GM19468 (cell line): ENCODE measurements around the gene GRIK2.

Experiments used
- ATAC-seq: cut with Tn5 transposase; IDR thresholded peaks from one replicate; pipeline ENCODE4 v1.9.1; 2021; ENCODE audit warnings: mild to moderate bottlenecking, moderate library complexity, moderate number of reproducible peaks; ENCODE audit not compliant: unreplicated experiment; ENCODE audit errors: extremely low read depth

GRIK2 gene

GRCh38 chr6:101451981-101452380, 58.5 kb downstream of the GRIK2 start:
- no peak for ATAC-seq

GRCh38 chr6:101453221-101453620, 59.7 kb downstream of the GRIK2 start:
- no peak for ATAC-seq

DNA sequence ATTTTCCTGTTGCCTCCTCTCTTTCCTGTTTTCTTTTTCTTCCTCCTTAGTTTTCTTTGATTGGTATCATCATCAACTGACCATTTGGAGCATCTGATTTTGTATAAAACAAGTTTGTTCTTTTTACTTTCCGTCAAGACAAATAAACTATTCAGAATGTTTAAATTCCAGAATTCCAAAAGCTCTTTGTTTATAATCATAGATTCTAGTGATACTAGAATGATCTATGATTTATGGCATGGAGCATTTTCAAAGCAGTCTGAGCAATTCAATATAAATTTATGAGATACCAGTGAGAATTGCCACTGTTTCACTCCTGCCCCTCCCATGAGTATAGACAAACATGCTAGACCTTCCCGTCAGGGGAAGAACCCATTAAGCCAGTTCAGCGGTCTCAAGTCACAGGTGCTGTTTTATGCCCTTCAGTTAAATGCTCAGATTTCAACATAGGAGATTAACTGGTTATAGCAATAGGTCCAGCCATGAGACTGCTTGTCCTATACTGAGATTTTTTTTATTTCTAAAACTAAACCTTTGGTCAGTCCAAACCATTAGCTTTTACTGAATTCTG, 60.7 kb downstream of the GRIK2 start:
- no peak for ATAC-seq

DNA sequence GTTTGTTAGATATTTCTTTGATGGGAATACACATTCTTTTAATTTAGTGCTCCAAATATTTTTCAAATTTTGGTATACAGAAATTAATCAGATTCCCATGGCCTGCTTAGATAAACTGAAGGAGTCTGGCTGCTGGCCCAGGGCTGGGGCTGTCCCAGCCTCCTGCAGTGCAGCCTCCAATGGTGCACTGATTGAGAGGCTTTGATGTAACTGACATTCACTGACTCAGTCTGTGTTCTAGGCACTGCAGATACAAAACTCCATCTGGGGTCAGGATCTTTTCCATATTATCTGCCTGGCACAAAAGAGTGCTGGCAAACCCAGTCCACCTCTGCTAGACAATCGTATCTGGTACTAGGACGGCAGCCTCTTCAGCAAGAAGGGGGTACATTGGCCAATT, 64.8 kb downstream of the GRIK2 start:
- ATAC-seq, result no peak

- ATAC-seq, result no peak
These were observed 65.3 kb downstream of the GRIK2 start for GRCh38 chr6:101458826-101459225.

DNA sequence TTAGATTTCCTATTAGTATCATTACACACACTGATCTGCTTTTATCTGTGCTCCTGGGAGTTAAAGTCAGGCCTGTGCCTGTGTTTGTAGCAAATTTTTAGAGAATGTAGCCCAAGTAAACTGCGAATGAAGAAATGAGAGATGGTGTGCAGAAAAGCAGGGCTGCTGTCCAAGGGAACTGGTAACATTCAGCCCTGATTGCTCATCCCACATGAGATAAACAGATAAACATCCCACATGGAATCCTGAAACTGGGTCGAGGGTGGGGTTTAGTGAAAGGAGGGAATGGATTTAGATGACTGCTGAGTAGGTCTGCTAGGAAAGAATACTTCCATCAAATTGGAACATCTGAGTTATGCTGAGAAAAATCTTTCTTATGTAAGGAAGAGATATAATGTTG, 69.1 kb downstream of the GRIK2 start:
- ATAC-seq, result no peak

GRCh38 chr6:101465863-101466262, 72.4 kb downstream of the GRIK2 start:
- ATAC-seq, result no peak

GRCh38 chr6:101477436-101477835, 83.9 kb downstream of the GRIK2 start:
- no peak for ATAC-seq

DNA sequence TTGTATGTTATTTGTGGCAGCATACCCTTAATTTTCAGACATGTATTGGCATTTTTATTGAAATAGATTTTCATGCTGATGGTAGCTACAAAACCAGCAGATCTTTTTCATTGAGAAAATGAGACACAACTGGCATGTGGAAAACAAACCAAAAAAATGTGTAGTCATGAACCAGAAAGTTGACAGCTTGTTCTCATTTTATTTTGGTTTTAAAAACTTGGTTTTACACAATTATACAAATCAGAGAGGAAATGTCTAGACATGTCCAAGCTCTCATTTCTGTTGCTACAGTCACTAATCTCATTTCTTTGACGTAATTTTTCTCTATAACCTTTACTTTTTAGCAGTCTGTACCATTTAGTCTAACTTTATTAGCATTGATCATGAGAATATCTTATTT, 85.4 kb downstream of the GRIK2 start:
- ATAC-seq, result no peak

DNA sequence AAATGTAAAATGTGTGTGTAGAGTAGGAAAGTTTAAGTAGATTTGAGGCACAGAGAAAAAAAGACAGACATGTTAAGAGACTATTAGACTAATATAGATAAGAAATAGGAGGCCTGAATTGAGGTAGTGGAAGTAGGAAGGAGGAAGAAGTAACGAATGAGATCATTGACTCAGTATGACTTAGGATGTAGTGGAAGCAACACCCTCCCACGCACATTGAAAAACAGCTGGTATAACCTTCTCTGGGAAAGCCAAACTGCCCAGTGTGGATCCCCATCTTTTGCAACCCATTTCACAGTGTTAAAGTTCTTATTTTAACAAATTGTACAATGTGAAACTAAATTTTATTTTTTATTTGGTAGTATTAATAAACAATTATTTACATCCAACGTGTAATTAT, 89.1 kb downstream of the GRIK2 start:
- ATAC-seq, result no peak

DNA sequence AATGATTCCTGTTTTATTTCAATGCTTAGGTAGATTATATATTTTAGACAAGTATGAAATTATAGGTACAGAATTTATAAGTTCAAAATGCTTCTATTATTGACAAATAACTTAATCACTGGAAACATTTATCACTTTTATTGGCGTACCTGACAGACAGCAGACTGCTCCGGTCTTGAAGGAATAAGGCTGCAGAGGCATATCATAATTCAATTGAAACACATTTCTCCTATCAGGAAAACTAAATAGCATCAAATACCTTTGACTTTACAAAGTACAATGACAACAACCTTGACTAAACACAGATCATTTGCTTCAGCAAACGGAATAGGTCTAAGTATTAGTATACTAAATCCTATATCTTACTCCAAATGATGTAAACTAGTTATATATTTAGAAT, 91.3 kb downstream of the GRIK2 start:
- no peak for ATAC-seq

- no peak for ATAC-seq
These were observed 92.6 kb downstream of the GRIK2 start for GRCh38 chr6:101486124-101486523.

DNA sequence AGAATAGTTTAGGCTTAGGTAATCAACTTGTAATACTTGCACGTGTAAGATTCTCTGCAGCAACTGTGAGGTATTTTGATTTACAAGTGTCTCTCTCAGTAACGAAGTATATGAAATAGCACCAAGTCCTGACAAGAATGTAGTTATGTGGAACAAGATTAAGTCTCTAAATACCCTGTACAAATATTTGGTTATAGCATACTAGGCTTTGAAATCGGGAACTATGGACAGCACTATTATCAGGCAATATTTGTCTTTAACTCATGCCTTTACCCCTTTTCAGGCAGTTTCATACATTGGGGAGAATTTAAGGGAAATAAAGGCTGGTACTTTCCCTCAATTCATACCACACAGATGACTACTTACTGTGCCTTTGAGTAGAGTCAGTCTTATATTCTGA, 93.2 kb downstream of the GRIK2 start:
- no peak for ATAC-seq

DNA sequence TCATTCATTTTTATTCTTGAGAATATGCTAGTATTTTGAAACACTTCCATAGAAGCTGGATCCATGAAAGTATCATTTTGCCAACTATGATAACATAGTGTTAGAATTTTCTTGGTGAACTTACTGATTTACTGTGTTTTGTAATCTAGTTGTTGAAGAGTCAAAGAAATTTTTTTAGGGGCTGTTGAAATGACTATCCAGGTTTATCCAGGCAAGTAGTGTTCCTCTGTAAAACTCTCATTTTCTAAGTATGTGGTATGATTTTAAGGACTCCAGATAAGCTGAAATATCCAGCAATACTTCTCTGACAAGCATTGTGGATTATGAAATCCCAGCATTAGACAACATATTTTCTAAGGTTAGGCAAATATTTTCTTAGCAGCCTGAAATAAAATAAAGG, 95.9 kb downstream of the GRIK2 start:
- ATAC-seq, result no peak

GRCh38 chr6:101490857-101491256, 97.3 kb downstream of the GRIK2 start:
- ATAC-seq, result no peak

- ATAC-seq, result no peak
These were observed 109.3 kb downstream of the GRIK2 start for GRCh38 chr6:101502818-101503217.

- no peak for ATAC-seq
These were observed 116.0 kb downstream of the GRIK2 start for GRCh38 chr6:101509536-101509935.

GRCh38 chr6:101513181-101513580, 119.7 kb downstream of the GRIK2 start:
- no peak for ATAC-seq

GRCh38 chr6:101516578-101516977, 123.1 kb downstream of the GRIK2 start:
- ATAC-seq, result no peak

GRCh38 chr6:101517632-101518031, 124.1 kb downstream of the GRIK2 start:
- ATAC-seq, result peak; percentile 30

DNA sequence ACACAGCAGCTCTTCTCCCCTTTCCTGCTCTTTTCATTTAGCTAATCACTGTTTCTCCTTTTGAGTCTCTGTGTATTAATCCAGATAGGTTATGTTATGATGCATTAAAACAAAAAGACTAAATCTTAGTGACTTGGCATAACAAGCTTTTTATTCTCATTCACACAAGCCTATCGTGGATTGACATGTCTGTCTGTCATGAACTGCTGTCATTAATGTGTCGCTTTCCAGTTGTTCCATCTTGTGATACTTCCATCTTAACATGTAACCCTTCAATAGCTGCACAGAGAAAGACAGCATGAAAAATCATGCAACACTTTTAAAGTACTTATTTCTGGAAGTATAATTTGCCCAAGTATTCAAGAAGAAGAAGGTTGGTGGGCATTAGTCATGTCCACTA, 128.7 kb downstream of the GRIK2 start:
- ATAC-seq, result no peak

- no peak for ATAC-seq
These were observed 134.0 kb downstream of the GRIK2 start for GRCh38 chr6:101527467-101527866.

- no peak for ATAC-seq
These were observed 135.3 kb downstream of the GRIK2 start for GRCh38 chr6:101528801-101529200.
